Breast epithelium (tissue), 3 donors: ENCODE measurements around the gene DUSP7.

Experiments
- POLR2AphosphoS5 ChIP-seq, 3 donors: sonication (generic); formaldehyde crosslinking; IDR thresholded peaks; one replicate each; pipeline ENCODE4 v1.6.1; 2017; ENCODE audit warnings: antibody characterized with exemption in 3 of 3
- TF ChIP-seq, protein P1 (sequence below), 3 donors: fragments of 450-650 bp; IDR thresholded peaks; one replicate each; pipeline ENCODE4 v1.5.1; 2016 to 2017; ENCODE audit warnings: antibody characterized with exemption in 3 of 3, mild to moderate bottlenecking in 3 of 3, moderate library complexity in 3 of 3

DNA sequence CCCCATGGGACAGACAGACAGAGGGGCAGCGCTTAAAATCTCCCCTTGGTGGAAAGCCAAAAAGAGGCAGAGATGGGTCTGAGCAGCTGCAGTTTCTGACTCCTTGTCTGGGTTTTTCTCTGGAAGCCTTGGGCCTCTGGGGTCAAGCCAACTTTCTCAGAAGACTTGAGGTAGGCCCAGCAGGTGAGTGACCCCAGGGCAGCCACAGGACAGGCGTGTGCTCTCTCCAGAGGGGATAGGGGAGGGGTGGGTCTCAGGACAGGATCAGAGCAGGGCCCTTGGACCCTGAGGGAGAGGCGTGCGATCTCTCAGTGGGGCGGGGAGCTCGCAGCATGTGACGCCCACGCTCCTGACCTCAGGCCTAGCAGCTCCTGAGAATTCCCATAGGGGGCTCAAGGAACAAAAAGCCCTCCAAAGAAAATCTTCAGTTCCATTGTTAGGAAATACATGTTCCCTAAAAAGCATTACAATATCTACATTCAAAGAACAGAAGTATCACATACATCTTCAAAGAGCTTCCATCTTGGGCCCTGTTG, 34.6 kb upstream of the DUSP7 start:
- TF ChIP-seq, protein P1, sequence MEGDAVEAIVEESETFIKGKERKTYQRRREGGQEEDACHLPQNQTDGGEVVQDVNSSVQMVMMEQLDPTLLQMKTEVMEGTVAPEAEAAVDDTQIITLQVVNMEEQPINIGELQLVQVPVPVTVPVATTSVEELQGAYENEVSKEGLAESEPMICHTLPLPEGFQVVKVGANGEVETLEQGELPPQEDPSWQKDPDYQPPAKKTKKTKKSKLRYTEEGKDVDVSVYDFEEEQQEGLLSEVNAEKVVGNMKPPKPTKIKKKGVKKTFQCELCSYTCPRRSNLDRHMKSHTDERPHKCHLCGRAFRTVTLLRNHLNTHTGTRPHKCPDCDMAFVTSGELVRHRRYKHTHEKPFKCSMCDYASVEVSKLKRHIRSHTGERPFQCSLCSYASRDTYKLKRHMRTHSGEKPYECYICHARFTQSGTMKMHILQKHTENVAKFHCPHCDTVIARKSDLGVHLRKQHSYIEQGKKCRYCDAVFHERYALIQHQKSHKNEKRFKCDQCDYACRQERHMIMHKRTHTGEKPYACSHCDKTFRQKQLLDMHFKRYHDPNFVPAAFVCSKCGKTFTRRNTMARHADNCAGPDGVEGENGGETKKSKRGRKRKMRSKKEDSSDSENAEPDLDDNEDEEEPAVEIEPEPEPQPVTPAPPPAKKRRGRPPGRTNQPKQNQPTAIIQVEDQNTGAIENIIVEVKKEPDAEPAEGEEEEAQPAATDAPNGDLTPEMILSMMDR (IDR thresholded peaks at IDR 0.05): no peak
- TF ChIP-seq POLR2AphosphoS5 (IDR thresholded peaks at IDR 0.05): no peak
